VCaP (cell line): Measurements from ENCODE around the gene HPSE.

Experiments
- H3K27ac ChIP-seq: fragments of 450-650 bp; 2 replicates; pipeline ENCODE4 v1.5.1; 2017
- CTCF ChIP-seq: fragments of 450-650 bp; conservative IDR thresholded peaks from 2 replicates; pipeline ENCODE4 v1.5.1; 2017; ENCODE audit warnings: mild to moderate bottlenecking, moderate library complexity

The HPSE gene

DNA sequence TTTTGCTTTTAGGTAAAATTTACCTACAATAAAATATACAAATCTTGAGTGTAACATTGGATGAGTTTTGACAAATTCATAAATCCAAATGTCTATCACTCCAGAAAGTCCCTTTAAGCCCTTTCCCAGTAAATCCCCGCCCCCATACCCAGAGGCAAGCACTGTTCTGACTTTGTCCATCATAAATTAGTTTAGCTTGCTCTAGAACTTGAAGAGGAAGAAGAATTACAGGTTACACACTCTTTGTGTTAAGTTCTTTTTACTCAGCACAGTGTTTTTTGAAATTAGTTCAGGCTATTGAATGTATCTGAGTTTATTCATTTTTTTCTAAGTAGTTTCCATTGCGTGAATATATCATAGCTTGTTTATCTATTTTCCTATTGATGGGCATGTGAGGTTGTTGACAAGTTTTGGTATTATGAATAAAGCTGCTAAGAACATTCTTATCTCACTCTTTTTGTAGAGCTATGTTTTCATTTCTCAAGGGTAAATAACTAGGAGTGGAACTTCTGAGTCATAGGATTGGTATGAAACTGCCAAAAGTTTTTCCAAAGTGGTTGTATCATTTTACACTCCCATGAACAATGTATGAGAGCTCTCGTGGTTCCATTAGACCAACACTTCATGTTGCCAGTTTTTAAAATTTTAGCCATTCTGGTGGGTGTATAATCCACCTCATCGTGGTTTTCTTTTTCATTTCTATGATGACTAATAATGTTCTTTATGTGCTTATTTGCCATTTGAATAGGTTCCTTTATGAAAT, 22.4 kb upstream of the HPSE start:
- H3K27ac ChIP-seq = no peak overlapping the region

DNA sequence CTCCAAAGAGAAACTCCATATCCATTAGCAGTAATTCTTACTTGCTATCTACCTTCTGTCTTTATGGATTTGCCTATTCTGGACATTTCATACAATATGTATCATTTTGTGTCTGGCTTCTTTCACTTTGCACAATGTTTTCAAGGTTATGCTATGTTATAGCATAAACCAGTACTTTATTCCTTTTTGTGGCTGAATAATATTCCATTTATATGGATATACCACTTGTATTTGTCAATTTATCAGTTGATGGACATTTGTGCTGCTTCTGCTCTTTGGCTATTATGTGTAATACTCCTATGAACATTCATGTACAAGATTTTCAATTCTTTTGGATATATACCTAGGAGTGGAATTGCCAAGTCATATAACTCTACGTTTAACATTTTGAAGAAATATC, 18.9 kb upstream of the HPSE start:
- TF ChIP-seq CTCF = no peak
- no peak overlapping the region for H3K27ac ChIP-seq

More for the DNA sequence above, 22.4 kb upstream of the HPSE start:
- TF ChIP-seq CTCF = no peak

GRCh38 chr4:83348074-83348473, 13.4 kb upstream of the HPSE start:
- H3K27ac ChIP-seq = no peak overlapping the region
- no peak for TF ChIP-seq CTCF

DNA sequence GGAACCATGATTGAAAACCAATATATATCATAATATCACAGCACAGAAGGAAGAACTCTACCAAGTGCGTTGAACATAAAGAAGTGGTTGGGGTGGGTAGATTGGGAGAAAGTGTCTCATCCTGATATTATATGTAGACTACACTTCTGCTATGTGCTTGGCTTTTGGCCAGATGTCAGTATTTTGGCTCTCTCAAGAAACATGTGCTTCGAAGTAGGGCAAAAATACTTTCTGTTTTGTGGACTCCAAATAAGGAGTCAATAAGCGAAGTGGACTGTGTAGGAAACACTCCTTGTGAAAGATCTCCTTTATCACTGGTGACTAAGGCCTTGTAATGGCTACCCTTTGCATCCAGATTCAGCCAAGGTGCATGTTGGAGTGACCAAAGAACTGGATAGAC, 7.8 kb upstream of the HPSE start:
- TF ChIP-seq CTCF = no peak
- no peak overlapping the region for H3K27ac ChIP-seq

GRCh38 chr4:83340692-83341343, 6.2 kb upstream of the HPSE start:
- H3K27ac ChIP-seq = no peak overlapping the region
- TF ChIP-seq CTCF = no peak

- no peak overlapping the region for H3K27ac ChIP-seq
Observed at GRCh38 chr4:83339573-83339972, 4.9 kb upstream of the HPSE start.

DNA sequence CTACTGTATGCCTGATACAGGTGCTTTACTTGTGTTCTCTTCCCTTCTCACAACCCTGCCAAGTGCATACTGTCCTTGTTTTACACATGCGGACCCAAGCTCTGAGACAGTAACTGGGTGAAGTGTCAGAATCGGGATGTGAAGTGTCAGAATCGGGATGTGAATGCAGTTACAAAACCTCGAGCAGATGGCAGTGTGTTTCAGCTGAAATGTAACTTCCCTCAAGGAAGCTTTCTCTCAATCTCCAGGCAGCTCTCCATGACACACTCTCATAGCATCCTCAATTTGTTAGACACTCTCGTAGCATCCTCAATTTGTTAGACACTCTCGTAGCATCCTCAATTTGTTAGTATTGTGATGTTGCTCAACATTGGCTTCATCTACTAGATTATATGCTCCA, 1.1 kb upstream of the HPSE start:
- no peak overlapping the region for H3K27ac ChIP-seq
- TF ChIP-seq CTCF = no peak

More at GRCh38 chr4:83339573-83339972, 4.9 kb upstream of the HPSE start:
- no peak for TF ChIP-seq CTCF
